Neural cell (in vitro differentiated cells): ENCODE results near the gene PKP1. TPM values are rescaled to one million over a fixed set of nuclear protein-coding genes. Genes with fewer than 3 reads are reported as not detected.

Experiments
- H2AFZ ChIP-seq: fragments of 200-600, 300-800 bp; sonication (generic), shearing (Covaris generic); 2 replicates; pipeline ENCODE4 v1.6.0; 2014; ENCODE audit warnings: low read depth, mild to moderate bottlenecking, antibody characterized with exemption, low read length, moderate library complexity
- H3F3A ChIP-seq: fragments of 200-600 bp; shearing (Covaris generic); 2 replicates; pipeline ENCODE4 v1.6.1; 2016; ENCODE audit warnings: mild to moderate bottlenecking, moderate library complexity, mixed read lengths, antibody characterized with exemption, low read length; ENCODE audit not compliant: insufficient read depth, poor library complexity, severe bottlenecking
- H3K27ac ChIP-seq: fragments of 200-600, 300-800 bp; sonication (generic), shearing (Covaris generic); 2 replicates; pipeline ENCODE4 v1.5.1; 2014; ENCODE audit warnings: mild to moderate bottlenecking, low read length, moderate library complexity
- H3K27me3 ChIP-seq: fragments of 300-800, 200-600 bp; sonication (generic), shearing (Covaris generic); 2 replicates; pipeline ENCODE4 v1.6.0; 2014; ENCODE audit warnings: mild to moderate bottlenecking, low read depth, low read length, moderate library complexity; ENCODE audit not compliant: insufficient read depth
- H3K36me3 ChIP-seq: fragments of 300-800, 200-600 bp; sonication (generic), shearing (Covaris generic); 2 replicates; pipeline ENCODE4 v1.5.1; 2014; ENCODE audit warnings: mild to moderate bottlenecking, antibody characterized with exemption, low read length, moderate library complexity; ENCODE audit not compliant: insufficient read depth
- H3K4me2 ChIP-seq: fragments of 300-800, 200-600 bp; sonication (generic), shearing (Covaris generic); 2 replicates; pipeline ENCODE4 v1.6.0; 2014; ENCODE audit warnings: mild to moderate bottlenecking, low read length
- H3K4me3 ChIP-seq: fragments of 300-800, 200-600 bp; sonication (generic), shearing (Covaris generic); 2 replicates; pipeline ENCODE4 v1.5.1; 2014; ENCODE audit warnings: mild to moderate bottlenecking, low read length, moderate library complexity
- H3K79me2 ChIP-seq: fragments of 200-600 bp; shearing (Covaris generic); replicated peaks from 2 replicates; pipeline ENCODE4 v1.6.0; 2014; ENCODE audit warnings: mild to moderate bottlenecking, low read length, moderate library complexity; ENCODE audit not compliant: insufficient read depth
- H3K9ac ChIP-seq: fragments of 300-800, 200-600 bp; sonication (generic), shearing (Covaris generic); 2 replicates; pipeline ENCODE4 v1.6.1; 2016; ENCODE audit warnings: mild to moderate bottlenecking, low read length, mixed read lengths
- H3K9me2 ChIP-seq: fragments of 200-600 bp; shearing (Covaris generic); 2 replicates; pipeline ENCODE4 v1.6.1; 2016; ENCODE audit warnings: mild to moderate bottlenecking, low read length, mixed read lengths; ENCODE audit not compliant: insufficient read depth
- H3K9me3 ChIP-seq: fragments of 200-600, 300-800 bp; sonication (generic), shearing (Covaris generic); 2 replicates; pipeline ENCODE4 v1.6.1; 2016; ENCODE audit warnings: mild to moderate bottlenecking, mixed run types, low read length, moderate library complexity, mixed read lengths
- H4K20me1 ChIP-seq: fragments of 200-600 bp; shearing (Covaris generic); 2 replicates; pipeline ENCODE4 v1.6.1; 2016; ENCODE audit warnings: mild to moderate bottlenecking, mixed run types; ENCODE audit not compliant: insufficient read depth
- EP300 ChIP-seq: fragments of 450-650 bp; conservative IDR thresholded peaks from 2 replicates; pipeline ENCODE4 v1.6.1; 2014; ENCODE audit warnings: antibody characterized with exemption, mild to moderate bottlenecking, moderate library complexity; ENCODE audit not compliant: poor library complexity, severe bottlenecking
- EZH2 ChIP-seq: fragments of 200-600, 300-800 bp; shearing (Covaris generic), sonication (generic); IDR thresholded peaks from 2 replicates; pipeline ENCODE4 v1.6.1; 2014; ENCODE audit warnings: antibody characterized with exemption, low read length, borderline replicate concordance, mild to moderate bottlenecking; ENCODE audit not compliant: insufficient read depth, poor library complexity, severe bottlenecking
- RAD21 ChIP-seq: fragments of 450-650 bp; conservative IDR thresholded peaks from 2 replicates; pipeline ENCODE4 v1.6.1; 2014; ENCODE audit warnings: antibody characterized with exemption, mild to moderate bottlenecking, moderate library complexity
- TAF1 ChIP-seq: IDR thresholded peaks from 2 replicates; pipeline ENCODE4 v1.6.1; 2012; ENCODE audit warnings: low read depth
- polyA plus RNA-seq: library from polyadenylated mRNA; depleted of rRNA; stranded (reverse); fragments of >200 nt; gene quantifications from 2 replicates; pipeline ENCODE4 v1.2.3, GENCODE V29; 2014
- TF ChIP-seq, protein P1 (sequence below): fragments of 450-650 bp; IDR thresholded peaks from 2 replicates; pipeline ENCODE4 v1.5.1; 2014; ENCODE audit warnings: antibody characterized with exemption, mild to moderate bottlenecking, moderate library complexity; ENCODE audit not compliant: poor library complexity, severe bottlenecking
- TF ChIP-seq, protein P2 (sequence below): IDR thresholded peaks from 2 replicates; pipeline ENCODE4 v1.6.1; 2012; ENCODE audit warnings: borderline replicate concordance

PKP1 gene
- polyA plus RNA-seq, 1 donor from 2014 or later, result not detected

DNA sequence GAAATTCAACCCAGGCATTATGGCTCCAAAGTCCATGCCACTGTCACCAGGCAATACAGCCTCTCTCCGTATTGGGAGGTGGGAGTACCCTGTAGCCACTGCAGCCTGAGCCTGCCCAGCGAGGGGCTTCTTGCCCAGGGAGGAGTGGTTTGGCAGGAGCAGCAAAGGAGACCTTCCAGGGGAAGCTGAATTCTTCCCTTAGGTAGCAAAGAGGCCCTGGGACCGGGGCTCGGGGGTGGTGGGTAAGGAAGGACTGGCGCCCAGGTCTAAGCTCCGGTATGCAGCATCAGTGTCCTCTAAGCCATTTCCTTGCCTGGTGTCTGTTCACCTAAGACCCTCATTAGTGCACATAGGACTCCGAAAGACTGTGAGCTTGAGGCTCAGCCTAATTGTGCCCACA is 77.2 kb downstream of the PKP1 start:
- Histone ChIP-seq H3K27ac (no peak overlapping the region), H3K79me2 (no peaks in the 10 kb centered on the region), H3K9ac (no peak overlapping the region), H3K9me3 (no peaks in the 10 kb centered on the region), H3F3A (no peaks in the 10 kb centered on the region), H3K4me3 (no peak overlapping the region), H3K9me2 (no peaks in the 10 kb centered on the region), H3K27me3 (no peaks in the 10 kb centered on the region), H2AFZ (no peak overlapping the region), H4K20me1 (no peaks in the 10 kb centered on the region), H3K4me2 (no peak overlapping the region), H3K36me3 (no peaks in the 10 kb centered on the region)
- TF ChIP-seq, protein P1, sequence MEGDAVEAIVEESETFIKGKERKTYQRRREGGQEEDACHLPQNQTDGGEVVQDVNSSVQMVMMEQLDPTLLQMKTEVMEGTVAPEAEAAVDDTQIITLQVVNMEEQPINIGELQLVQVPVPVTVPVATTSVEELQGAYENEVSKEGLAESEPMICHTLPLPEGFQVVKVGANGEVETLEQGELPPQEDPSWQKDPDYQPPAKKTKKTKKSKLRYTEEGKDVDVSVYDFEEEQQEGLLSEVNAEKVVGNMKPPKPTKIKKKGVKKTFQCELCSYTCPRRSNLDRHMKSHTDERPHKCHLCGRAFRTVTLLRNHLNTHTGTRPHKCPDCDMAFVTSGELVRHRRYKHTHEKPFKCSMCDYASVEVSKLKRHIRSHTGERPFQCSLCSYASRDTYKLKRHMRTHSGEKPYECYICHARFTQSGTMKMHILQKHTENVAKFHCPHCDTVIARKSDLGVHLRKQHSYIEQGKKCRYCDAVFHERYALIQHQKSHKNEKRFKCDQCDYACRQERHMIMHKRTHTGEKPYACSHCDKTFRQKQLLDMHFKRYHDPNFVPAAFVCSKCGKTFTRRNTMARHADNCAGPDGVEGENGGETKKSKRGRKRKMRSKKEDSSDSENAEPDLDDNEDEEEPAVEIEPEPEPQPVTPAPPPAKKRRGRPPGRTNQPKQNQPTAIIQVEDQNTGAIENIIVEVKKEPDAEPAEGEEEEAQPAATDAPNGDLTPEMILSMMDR, result no peak
- TF ChIP-seq RAD21 (no peak), EZH2 (no peak), TAF1 (no peak)

DNA sequence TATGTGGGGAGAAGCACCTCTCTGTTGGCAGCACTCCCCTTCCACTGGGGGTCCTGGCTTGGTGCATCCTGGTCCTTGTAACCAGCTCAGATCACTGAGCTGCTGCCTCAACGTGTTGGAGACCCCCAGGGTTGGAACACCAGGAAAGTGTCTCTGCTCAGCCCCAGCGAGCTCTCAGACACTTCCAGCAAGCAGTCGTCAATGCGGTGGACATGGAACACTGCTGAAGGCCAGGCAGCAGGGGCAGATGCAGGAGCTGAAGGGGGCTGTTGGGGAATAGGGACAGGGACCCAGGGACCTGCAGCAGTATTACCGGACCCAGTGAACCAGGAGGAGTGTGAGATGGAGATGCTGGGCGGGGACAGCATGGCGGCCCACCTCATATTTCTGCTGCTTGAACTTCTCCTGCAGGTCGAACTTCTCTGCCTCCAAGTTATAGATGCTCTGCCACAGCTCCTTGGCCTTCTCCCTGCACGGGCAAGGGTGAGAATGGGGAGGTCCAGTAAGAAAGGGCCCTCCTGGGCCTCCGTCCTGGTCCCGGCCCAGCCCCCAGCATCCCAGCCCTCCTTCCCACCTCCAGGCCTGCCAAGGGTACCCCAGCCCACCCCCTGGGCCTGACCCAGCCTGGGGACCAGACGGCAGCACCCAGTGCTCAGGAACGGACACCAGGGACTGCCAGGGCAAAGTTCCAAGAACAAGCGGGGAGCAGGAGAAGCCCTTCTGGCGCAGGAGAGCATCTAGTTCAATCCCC is 77.8 kb downstream of the PKP1 start:
- H3K9me2 ChIP-seq, result no peaks in the 10 kb centered on the region
- no peak overlapping the region for H3K4me2 ChIP-seq
- H3K9me3 ChIP-seq, result no peaks in the 10 kb centered on the region
- no peaks in the 10 kb centered on the region for H4K20me1 ChIP-seq
- H3K27me3 ChIP-seq, result no peaks in the 10 kb centered on the region
- no peak overlapping the region for H3K4me3 ChIP-seq
- no peak overlapping the region for H2AFZ ChIP-seq
- H3F3A ChIP-seq, result no peaks in the 10 kb centered on the region
- TF ChIP-seq RAD21, result no peak
- TF ChIP-seq, protein P2, sequence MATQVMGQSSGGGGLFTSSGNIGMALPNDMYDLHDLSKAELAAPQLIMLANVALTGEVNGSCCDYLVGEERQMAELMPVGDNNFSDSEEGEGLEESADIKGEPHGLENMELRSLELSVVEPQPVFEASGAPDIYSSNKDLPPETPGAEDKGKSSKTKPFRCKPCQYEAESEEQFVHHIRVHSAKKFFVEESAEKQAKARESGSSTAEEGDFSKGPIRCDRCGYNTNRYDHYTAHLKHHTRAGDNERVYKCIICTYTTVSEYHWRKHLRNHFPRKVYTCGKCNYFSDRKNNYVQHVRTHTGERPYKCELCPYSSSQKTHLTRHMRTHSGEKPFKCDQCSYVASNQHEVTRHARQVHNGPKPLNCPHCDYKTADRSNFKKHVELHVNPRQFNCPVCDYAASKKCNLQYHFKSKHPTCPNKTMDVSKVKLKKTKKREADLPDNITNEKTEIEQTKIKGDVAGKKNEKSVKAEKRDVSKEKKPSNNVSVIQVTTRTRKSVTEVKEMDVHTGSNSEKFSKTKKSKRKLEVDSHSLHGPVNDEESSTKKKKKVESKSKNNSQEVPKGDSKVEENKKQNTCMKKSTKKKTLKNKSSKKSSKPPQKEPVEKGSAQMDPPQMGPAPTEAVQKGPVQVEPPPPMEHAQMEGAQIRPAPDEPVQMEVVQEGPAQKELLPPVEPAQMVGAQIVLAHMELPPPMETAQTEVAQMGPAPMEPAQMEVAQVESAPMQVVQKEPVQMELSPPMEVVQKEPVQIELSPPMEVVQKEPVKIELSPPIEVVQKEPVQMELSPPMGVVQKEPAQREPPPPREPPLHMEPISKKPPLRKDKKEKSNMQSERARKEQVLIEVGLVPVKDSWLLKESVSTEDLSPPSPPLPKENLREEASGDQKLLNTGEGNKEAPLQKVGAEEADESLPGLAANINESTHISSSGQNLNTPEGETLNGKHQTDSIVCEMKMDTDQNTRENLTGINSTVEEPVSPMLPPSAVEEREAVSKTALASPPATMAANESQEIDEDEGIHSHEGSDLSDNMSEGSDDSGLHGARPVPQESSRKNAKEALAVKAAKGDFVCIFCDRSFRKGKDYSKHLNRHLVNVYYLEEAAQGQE, result no peak
- TF ChIP-seq EP300, result no peak
- no peak for TF ChIP-seq EZH2
- no peak overlapping the region for H3K9ac ChIP-seq
- H3K27ac ChIP-seq, result no peak overlapping the region
- no peaks in the 10 kb centered on the region for H3K79me2 ChIP-seq
- H3K36me3 ChIP-seq, result no peaks in the 10 kb centered on the region
